Hepatic stellate cell (primary cell): Measurements from ENCODE around the gene PHF13.

Experiments used
- DNase-seq: peaks from one replicate; pipeline ENCODE4 v3.0.0; 2011; ENCODE audit warnings: low spot score

The PHF13 gene

GRCh38 chr1:6601923-6602668, 11.4 kb upstream of the PHF13 start:
- peak; percentile 66 for DNase-seq

- peak; percentile 93 for DNase-seq
Observed at GRCh38 chr1:6602669-6603237, 10.8 kb upstream of the PHF13 start, which contains the start of gene KLHL21. Gene KLHL21 (minus strand): TSS chr1:6602869. CDS start chr1:6602817, 52 bp downstream.

GRCh38 chr1:6603238-6603914, 10.2 kb upstream of the PHF13 start:
- peak; percentile 57 for DNase-seq

DNA sequence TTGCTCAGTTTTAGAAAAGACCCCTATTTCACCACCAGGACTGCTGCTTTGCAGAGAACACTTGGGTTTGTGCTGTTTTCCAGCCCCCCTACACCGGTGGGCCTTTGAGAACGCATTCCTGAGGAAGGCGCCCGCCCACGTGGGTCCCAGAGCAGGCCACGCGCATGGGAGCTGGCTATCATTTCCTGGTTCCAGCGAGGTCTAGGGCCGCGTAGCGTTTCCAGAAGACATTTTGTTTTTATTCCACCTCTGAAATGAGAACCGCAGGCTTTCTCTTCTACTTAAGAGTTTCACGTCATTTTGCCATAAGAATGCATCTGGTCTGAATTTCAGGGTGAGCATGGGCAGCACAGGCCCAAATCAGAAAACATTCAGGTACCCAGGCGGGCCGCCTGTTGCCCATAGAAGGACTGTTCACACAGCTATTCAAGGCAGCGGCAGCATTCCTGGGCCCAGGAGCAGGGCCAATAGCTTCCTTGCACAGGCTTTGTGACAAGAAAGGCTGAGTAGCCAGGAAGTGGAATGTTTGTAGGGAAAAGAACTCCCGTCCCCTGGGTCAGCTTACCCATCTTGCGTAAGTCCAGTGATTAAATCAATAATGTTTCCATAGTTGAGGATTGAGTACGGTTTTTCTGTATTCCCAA, 9.5 kb upstream of the PHF13 start:
- DNase-seq, result peak; percentile 80

- peak; percentile 86 for DNase-seq
Observed at GRCh38 chr1:6612641-6613360, 730 bp upstream of the PHF13 start.

GRCh38 chr1:6614019-6614928, 743 bp downstream of the PHF13 start:
- peak; percentile 77 for DNase-seq

GRCh38 chr1:6614929-6615785, 1.6 kb downstream of the PHF13 start:
- DNase-seq, result peak; percentile 34

- no peak for DNase-seq
Observed at GRCh38 chr1:6619045-6619444, 5.5 kb downstream of the PHF13 start.

- DNase-seq, result no peak
Observed at GRCh38 chr1:6621429-6622391, 8.2 kb downstream of the PHF13 start.

GRCh38 chr1:6622396-6623152, 9.0 kb downstream of the PHF13 start:
- DNase-seq, result no peak

DNA sequence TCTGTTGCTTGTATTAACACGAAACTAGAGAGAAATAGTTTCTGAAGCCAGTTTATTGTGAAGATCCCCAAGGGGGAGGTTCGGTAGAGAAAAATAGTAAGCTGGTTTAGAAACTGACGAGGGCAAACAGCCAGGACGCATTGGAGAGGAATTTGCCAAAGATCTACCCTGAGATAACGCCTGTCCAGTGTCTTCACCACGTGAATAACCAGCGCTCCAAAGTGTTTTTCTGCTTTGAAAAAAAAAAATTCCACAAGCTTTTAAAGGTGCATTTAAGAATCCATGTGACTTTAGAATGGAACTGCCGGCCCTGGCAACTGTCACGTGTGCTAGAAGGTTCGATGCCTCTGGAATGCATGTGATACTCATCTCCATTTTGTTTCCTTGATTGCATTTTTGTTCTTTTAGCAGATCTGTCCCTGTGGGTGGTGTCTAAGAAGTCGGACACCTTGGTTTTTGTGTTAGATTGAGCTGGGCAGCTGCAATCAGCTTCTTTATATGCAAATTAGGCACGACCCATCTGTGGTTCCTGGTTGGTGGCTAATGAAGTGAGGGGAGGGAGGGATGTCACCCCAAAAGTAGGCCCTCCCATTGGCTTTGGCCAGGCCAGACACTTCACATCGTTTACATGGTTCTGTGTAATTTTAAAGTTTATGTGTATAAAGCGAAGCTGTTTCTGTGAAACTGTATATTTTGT, 9.9 kb downstream of the PHF13 start:
- DNase-seq, result no peak

GRCh38 chr1:6624710-6625583, 11.4 kb downstream of the PHF13 start, which contains the start of gene THAP3:
Gene THAP3 (plus strand): TSS chr1:6624868. CDS start chr1:6625219, 351 bp downstream.
- peak; percentile 89 for DNase-seq

- peak; percentile 77 for DNase-seq
Observed at GRCh38 chr1:6625584-6626149, 12.1 kb downstream of the PHF13 start.

- DNase-seq, result no peak
Observed at GRCh38 chr1:6627031-6627430, 13.5 kb downstream of the PHF13 start.

- no peak for DNase-seq
Observed at GRCh38 chr1:6627841-6628545, 14.5 kb downstream of the PHF13 start.
